Epithelial cell of proximal tubule (primary cell): Measurements from ENCODE around the gene HES4. TPM values are rescaled to one million over a fixed set of nuclear protein-coding genes. Genes with fewer than 3 reads are reported as not detected.

Experiments used
- DNase-seq: peaks from one replicate; pipeline ENCODE4 v3.0.0-alpha.2; 2011; ENCODE audit warnings: low read depth
- H3K4me3 ChIP-seq: 2 replicates; pipeline ENCODE4 v1.5.1; 2011; ENCODE audit warnings: low read depth, mild to moderate bottlenecking, low read length
- CTCF ChIP-seq: conservative IDR thresholded peaks from 2 replicates; pipeline ENCODE4 v1.5.1; 2012; ENCODE audit warnings: low read depth, mild to moderate bottlenecking, low read length
- total RNA-seq: library from RNA; depleted of rRNA; stranded (reverse); fragments of >200 nt; gene quantifications from 2 replicates; pipeline ENCODE4 v1.2.3, GENCODE V29; 2015

HES4 gene
- total RNA-seq, 1 donor from 2014 or later, result 193 TPM

- no peak overlapping the region for H3K4me3 ChIP-seq
- no peak for TF ChIP-seq CTCF
- no peak for DNase-seq
Measured at GRCh38 chr1:1005774-1006304, 5.9 kb upstream of the HES4 start.

- no peak for DNase-seq
- no peak for TF ChIP-seq CTCF
- no peak overlapping the region for H3K4me3 ChIP-seq
Measured at GRCh38 chr1:1004780-1005697, 5.1 kb upstream of the HES4 start.

- no peak for DNase-seq
- TF ChIP-seq CTCF, result no peak
- no peak overlapping the region for H3K4me3 ChIP-seq
Measured at GRCh38 chr1:1004420-1004779, 4.5 kb upstream of the HES4 start.

GRCh38 chr1:1003618-1004419 lies 3.9 kb upstream of the HES4 start:
- no peak overlapping the region for H3K4me3 ChIP-seq
- no peak for TF ChIP-seq CTCF
- DNase-seq, result no peak

- DNase-seq, result no peak
- TF ChIP-seq CTCF, result no peak
Measured at GRCh38 chr1:1001057-1001783, 1.3 kb upstream of the HES4 start.

GRCh38 chr1:1000357-1001056 lies 610 bp upstream of the HES4 start:
- no peak for TF ChIP-seq CTCF
- no peak for DNase-seq
- peak overlapping the region; percentile 80 for H3K4me3 ChIP-seq

More at GRCh38 chr1:1001057-1001783, 1.3 kb upstream of the HES4 start:
- H3K4me3 ChIP-seq, result peak overlapping the region; percentile 80
